Mesodermal cell (in vitro differentiated cells): ENCODE data around the gene FKBP9.
A peak's percentile ranks its signal among the peaks of the same experiment; 100 is the strongest.
"Not testable (repeated sequence)": the region's sequence is repeated elsewhere in the genome, so short reads cannot be mapped to it uniquely, and the experiment has no call there.

Experiments used
- H3K27ac ChIP-seq: 2 replicates; pipeline ENCODE4 v1.7.0; 2013; ENCODE audit warnings: mild to moderate bottlenecking, low read depth, low read length, moderate library complexity; ENCODE audit not compliant: severe bottlenecking
- H3K36me3 ChIP-seq: 2 replicates; pipeline ENCODE4 v1.7.1; 2013; ENCODE audit warnings: mild to moderate bottlenecking, low read length, moderate library complexity; ENCODE audit not compliant: control insufficient read depth, insufficient read depth
- H3K4me1 ChIP-seq: one replicate; pipeline ENCODE4 v1.7.1; 2013; ENCODE audit warnings: mild to moderate bottlenecking, low read length; ENCODE audit not compliant: insufficient read depth, control insufficient read depth, poor library complexity, severe bottlenecking
- H3K4me3 ChIP-seq: 2 replicates; pipeline ENCODE4 v1.7.0; 2013; ENCODE audit warnings: low read length, control low read depth, mild to moderate bottlenecking; ENCODE audit not compliant: insufficient read depth, poor library complexity, severe bottlenecking; ENCODE audit errors: extremely low read depth
- H3K9me3 ChIP-seq: 2 replicates; pipeline ENCODE4 v1.7.1; 2013; ENCODE audit warnings: mild to moderate bottlenecking, low read length, moderate library complexity; ENCODE audit not compliant: control insufficient read depth
- WGBS, 2 experiments: methylation state at CpG; one replicate each; pipeline ENCODE4 v1.1.5; 2013; ENCODE audit warnings: missing lambda C conversion rate in 2 of 2; ENCODE audit not compliant: insufficient coverage in 2 of 2; 5-methylcytosine and 5-hydroxymethylcytosine counted together

The FKBP9 gene

GRCh38 chr7:32958046-32959025 is 1.1 kb downstream of the FKBP9 start:
- peaks cover 2% of the 10 kb centered on the region for H3K36me3 ChIP-seq
- 79 to 82% methylated on average over 20 to 24 of the region's 26 CpGs for WGBS, 2 experiments

GRCh38 chr7:32963880-32964301 is 6.7 kb downstream of the FKBP9 start:
- H3K27ac ChIP-seq, H3K9me3 ChIP-seq, H3K36me3 ChIP-seq, H3K4me1 ChIP-seq, H3K4me3 ChIP-seq: not testable (repeated sequence)
- 78 to 87% methylated on average over 3 of the region's 5 CpGs for WGBS, 2 experiments

More at GRCh38 chr7:32958046-32959025, 1.1 kb downstream of the FKBP9 start:
- no peak overlapping the region for H3K27ac ChIP-seq
- H3K9me3 ChIP-seq: no peaks in the 10 kb centered on the region
- no peaks in the 10 kb centered on the region for H3K4me1 ChIP-seq
- peak overlapping the region; percentile 70 for H3K4me3 ChIP-seq

GRCh38 chr7:32964461-32965159 is 7.4 kb downstream of the FKBP9 start:
- H3K36me3 ChIP-seq, H3K4me3 ChIP-seq, H3K4me1 ChIP-seq, H3K9me3 ChIP-seq, H3K27ac ChIP-seq: not testable (repeated sequence)
- WGBS, 2 experiments: 42 to 52% methylated on average over 2 of the region's 8 CpGs

GRCh38 chr7:32966489-32967267 is 9.4 kb downstream of the FKBP9 start:
- WGBS, 2 experiments: 83% methylated on average over 1 of the region's 5 CpGs; no CpG with 5 or more reads in 1 of the 2 experiments
- not testable (repeated sequence) for H3K4me1 ChIP-seq, H3K9me3 ChIP-seq

GRCh38 chr7:32967268-32967582 is 10.0 kb downstream of the FKBP9 start:
- not testable (repeated sequence) for H3K4me3 ChIP-seq, H3K36me3 ChIP-seq, H3K4me1 ChIP-seq, H3K27ac ChIP-seq, H3K9me3 ChIP-seq
- 100% methylated on average over 1 of the region's 4 CpGs; no CpG with 5 or more reads in 1 of the 2 experiments for WGBS, 2 experiments

More at GRCh38 chr7:32966489-32967267, 9.4 kb downstream of the FKBP9 start:
- not testable (repeated sequence) for H3K36me3 ChIP-seq, H3K4me3 ChIP-seq, H3K27ac ChIP-seq

GRCh38 chr7:32971967-32972366 is 14.7 kb downstream of the FKBP9 start:
- H3K4me3 ChIP-seq, H3K27ac ChIP-seq, H3K36me3 ChIP-seq, H3K4me1 ChIP-seq, H3K9me3 ChIP-seq: not testable (repeated sequence)
- no CpG with 5 or more reads among the region's 3 CpGs for WGBS, 2 experiments

- H3K27ac ChIP-seq, H3K9me3 ChIP-seq, H3K4me3 ChIP-seq, H3K4me1 ChIP-seq, H3K36me3 ChIP-seq: not testable (repeated sequence)
- 83 to 100% methylated on average over 2 of the region's 2 CpGs for WGBS, 2 experiments
These were observed 19.9 kb downstream of the FKBP9 start for GRCh38 chr7:32977159-32977558.

- not testable (repeated sequence) for H3K36me3 ChIP-seq, H3K4me1 ChIP-seq, H3K27ac ChIP-seq, H3K9me3 ChIP-seq, H3K4me3 ChIP-seq
- 40% methylated on average over 1 of the region's 6 CpGs; no CpG with 5 or more reads in 1 of the 2 experiments for WGBS, 2 experiments
These were observed 22.0 kb downstream of the FKBP9 start for GRCh38 chr7:32979246-32979645.

GRCh38 chr7:32979902-32980301 is 22.7 kb downstream of the FKBP9 start:
- not testable (repeated sequence) for H3K4me3 ChIP-seq, H3K9me3 ChIP-seq, H3K27ac ChIP-seq, H3K36me3 ChIP-seq, H3K4me1 ChIP-seq
- WGBS, 2 experiments: no CpG with 5 or more reads among the region's 2 CpGs

- WGBS, 2 experiments: 80% methylated on average over 2 of the region's 8 CpGs; no CpG with 5 or more reads in 1 of the 2 experiments
- not testable (repeated sequence) for H3K36me3 ChIP-seq, H3K4me3 ChIP-seq, H3K9me3 ChIP-seq, H3K27ac ChIP-seq, H3K4me1 ChIP-seq
These were observed 30.9 kb downstream of the FKBP9 start for GRCh38 chr7:32988148-32988547.
